ENCODE measurements around the gene ARVCF. TPM values are rescaled to one million over a fixed set of nuclear protein-coding genes. Genes with fewer than 3 reads are reported as not detected.

The ARVCF gene
- total RNA-seq, 3 donors from 2014 or later (not counting 1 experiment from before 2014, with no cell fraction given) = 37.8 to 62.0 (median 38.7) TPM

DNA sequence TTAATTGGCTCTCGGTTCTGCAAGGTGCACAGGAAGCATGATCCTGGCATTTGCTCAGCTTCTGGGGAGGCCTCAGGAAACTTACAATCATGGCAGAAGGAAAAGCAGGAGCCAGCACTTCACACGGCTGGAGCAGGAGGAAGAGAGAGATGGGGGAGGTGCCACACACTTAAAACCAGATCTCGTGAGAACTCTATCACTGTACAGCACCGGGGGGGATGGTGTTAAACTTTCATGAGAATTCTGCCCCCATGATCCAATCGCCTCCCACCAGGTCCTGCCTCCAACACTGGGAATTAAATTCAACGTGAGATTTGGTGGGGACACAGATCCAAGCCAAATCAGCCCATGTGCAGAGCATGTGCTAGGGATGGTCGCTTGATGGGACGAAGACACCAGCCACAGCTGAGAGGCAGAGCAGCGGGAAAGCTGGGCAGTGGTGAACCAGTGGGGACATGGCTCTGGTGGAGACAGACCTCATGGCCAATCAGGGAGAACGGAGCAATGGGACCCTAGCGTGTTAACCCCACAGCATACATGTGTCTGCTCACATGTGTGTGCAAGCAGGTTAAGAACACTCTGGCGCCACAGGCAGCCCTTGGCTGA is 10.5 kb upstream of the ARVCF start:
- intact Hi-C loops (cut with micrococcal nuclease) = no loop called here
- H3K36me3 ChIP-seq (ENCODE audit: control insufficient read depth, insufficient read depth, low read length) = peaks cover 4% of the 10 kb centered on the region
- no peak overlapping the region for H3K4me3 ChIP-seq (ENCODE audit: low read length)
- H3K9me3 ChIP-seq (ENCODE audit: control insufficient read depth, insufficient read depth, low read length) = no peaks in the 10 kb centered on the region
- H3K4me1 Mint-ChIP-seq = peaks cover 37 to 51% of the 10 kb centered on the region in 2 donors
- peak overlapping the region in 1 of 2 donors; percentile 23 for H3K27ac Mint-ChIP-seq
- ATAC-seq (no peak), DNase-seq (no peak)
- H3K27me3 Mint-ChIP-seq (ENCODE audit: low read depth in 2 of 2) = no peaks in the 10 kb centered on the region
- no peak overlapping the region for H3K27ac ChIP-seq (ENCODE audit: low read length)
- 93% methylated on average over 12 of the region's 12 CpGs for WGBS (ENCODE audit: insufficient coverage)
- no peaks in the 10 kb centered on the region for H3K36me3 Mint-ChIP-seq
- H3K27me3 ChIP-seq (ENCODE audit: control insufficient read depth, insufficient read depth, low read length) = no peaks in the 10 kb centered on the region
- H3K4me1 ChIP-seq (ENCODE audit: control insufficient read depth, insufficient read depth, low read length) = peaks cover 22% of the 10 kb centered on the region
- no peaks in the 10 kb centered on the region for H3K9me3 Mint-ChIP-seq
- H3K4me3 Mint-ChIP-seq = no peak overlapping the region
- TF ChIP-seq, protein P1, sequence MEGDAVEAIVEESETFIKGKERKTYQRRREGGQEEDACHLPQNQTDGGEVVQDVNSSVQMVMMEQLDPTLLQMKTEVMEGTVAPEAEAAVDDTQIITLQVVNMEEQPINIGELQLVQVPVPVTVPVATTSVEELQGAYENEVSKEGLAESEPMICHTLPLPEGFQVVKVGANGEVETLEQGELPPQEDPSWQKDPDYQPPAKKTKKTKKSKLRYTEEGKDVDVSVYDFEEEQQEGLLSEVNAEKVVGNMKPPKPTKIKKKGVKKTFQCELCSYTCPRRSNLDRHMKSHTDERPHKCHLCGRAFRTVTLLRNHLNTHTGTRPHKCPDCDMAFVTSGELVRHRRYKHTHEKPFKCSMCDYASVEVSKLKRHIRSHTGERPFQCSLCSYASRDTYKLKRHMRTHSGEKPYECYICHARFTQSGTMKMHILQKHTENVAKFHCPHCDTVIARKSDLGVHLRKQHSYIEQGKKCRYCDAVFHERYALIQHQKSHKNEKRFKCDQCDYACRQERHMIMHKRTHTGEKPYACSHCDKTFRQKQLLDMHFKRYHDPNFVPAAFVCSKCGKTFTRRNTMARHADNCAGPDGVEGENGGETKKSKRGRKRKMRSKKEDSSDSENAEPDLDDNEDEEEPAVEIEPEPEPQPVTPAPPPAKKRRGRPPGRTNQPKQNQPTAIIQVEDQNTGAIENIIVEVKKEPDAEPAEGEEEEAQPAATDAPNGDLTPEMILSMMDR (IDR thresholded peaks at IDR 0.05) = no peak

DNA sequence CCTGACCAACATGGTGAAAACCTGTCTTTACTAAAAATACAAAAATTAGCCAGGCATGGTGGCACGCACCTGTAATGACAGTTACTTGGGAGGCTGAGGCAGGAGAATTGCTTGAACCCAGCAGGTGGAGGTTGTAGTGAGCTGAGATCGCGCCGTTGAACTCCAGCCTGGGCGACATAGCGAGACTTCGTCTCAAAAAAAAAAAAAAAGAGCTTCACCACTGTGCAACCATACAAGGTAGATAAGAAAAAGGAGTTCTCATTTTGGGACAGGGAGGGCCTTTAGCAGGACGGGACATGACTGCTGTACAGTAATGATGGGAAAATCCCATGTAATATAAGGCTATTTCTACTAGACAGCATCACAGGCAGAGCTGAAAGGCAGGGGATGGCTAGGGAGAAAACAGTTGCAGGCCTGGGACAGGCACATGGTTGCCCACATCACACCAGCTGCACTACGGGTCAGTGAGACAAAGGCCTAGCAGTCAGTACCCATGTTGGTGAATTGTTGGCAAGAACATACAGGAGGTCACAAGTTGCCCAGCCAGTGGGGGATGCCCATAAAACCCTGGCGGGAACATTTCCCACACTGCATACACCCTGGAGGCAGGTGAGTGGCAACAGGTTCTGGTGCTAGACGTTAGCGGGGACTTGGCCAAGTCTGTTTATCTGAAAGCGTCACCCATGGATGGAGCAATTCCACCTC is 9.7 kb upstream of the ARVCF start:
- H3K9me3 Mint-ChIP-seq = no peaks in the 10 kb centered on the region
- no peak overlapping the region for H3K4me3 ChIP-seq (ENCODE audit: low read length)
- no peaks in the 10 kb centered on the region for H3K27me3 Mint-ChIP-seq (ENCODE audit: low read depth in 2 of 2)
- TF ChIP-seq, protein P1 (IDR thresholded peaks at IDR 0.05) = no peak
- ATAC-seq = no peak
- H3K36me3 Mint-ChIP-seq = no peaks in the 10 kb centered on the region
- H3K4me1 ChIP-seq (ENCODE audit: control insufficient read depth, insufficient read depth, low read length) = peaks cover 22% of the 10 kb centered on the region
- peak overlapping the region; percentile 7 to 23 for H3K27ac Mint-ChIP-seq
- H3K27ac ChIP-seq (ENCODE audit: low read length) = no peak overlapping the region
- H3K4me1 Mint-ChIP-seq = peaks cover 35 to 51% of the 10 kb centered on the region in 2 donors
- intact Hi-C loops (cut with micrococcal nuclease) = no loop called here
- H3K4me3 Mint-ChIP-seq = no peak overlapping the region
- H3K27me3 ChIP-seq (ENCODE audit: control insufficient read depth, insufficient read depth, low read length) = no peaks in the 10 kb centered on the region
- WGBS (ENCODE audit: insufficient coverage) = 98% methylated on average over 13 of the region's 13 CpGs
- no peak for DNase-seq
- H3K9me3 ChIP-seq (ENCODE audit: control insufficient read depth, insufficient read depth, low read length) = no peaks in the 10 kb centered on the region
- H3K36me3 ChIP-seq (ENCODE audit: control insufficient read depth, insufficient read depth, low read length) = peaks cover 2% of the 10 kb centered on the region

DNA sequence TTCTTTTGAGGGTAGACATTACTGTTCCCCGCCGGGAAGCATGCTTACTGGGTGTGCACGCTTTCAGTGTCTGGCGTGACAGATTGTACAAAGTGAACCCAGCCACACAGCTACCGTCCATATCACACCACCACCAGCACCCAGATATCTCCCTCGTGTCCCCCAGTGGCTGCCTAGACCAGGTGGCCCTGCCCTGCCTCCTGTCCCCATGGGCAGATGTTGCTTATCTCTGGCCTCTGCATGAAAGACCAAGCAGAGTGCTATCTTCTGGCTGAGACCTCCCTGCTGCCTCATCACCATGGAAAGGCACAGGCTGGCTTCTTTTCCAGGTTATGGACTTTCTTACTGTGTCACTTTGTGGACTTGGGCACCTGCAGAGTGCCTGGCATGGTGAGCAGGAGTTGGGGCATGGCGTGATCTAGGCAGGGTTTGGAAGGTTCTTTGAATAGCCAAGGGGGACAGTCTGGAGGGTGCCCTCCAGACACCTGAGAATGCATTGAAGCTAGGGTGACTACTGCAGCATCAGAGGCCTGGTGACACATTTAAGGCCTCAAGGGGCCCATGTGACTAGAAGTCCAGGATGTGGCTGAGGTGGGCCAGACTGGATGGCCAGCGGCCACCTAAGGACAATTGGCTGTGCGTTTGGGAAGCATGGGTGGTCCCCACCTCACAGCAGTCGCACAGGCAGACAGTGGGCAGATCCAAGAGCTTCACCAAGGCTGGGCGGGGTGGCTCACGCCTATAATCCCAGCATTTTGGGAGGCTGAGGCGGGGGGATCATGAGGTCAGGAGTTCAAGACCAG is 9.0 kb upstream of the ARVCF start:
- H3K36me3 ChIP-seq (ENCODE audit: control insufficient read depth, insufficient read depth, low read length) = peaks cover 2% of the 10 kb centered on the region
- H3K4me3 ChIP-seq (ENCODE audit: low read length) = no peak overlapping the region
- H3K27me3 ChIP-seq (ENCODE audit: control insufficient read depth, insufficient read depth, low read length) = no peaks in the 10 kb centered on the region
- ATAC-seq (no peak), DNase-seq (no peak)
- H3K9me3 ChIP-seq (ENCODE audit: control insufficient read depth, insufficient read depth, low read length) = no peaks in the 10 kb centered on the region
- Mint-ChIP-seq H3K27ac (peak overlapping the region in 1 of 2 donors; percentile 7), H3K27me3 (ENCODE audit: low read depth in 2 of 2) (no peaks in the 10 kb centered on the region), H3K4me3 (no peak overlapping the region), H3K4me1 (peaks cover 35 to 53% of the 10 kb centered on the region in 2 donors), H3K9me3 (no peaks in the 10 kb centered on the region), H3K36me3 (no peaks in the 10 kb centered on the region)
- peaks cover 23% of the 10 kb centered on the region for H3K4me1 ChIP-seq (ENCODE audit: control insufficient read depth, insufficient read depth, low read length)
- TF ChIP-seq, protein P1 (IDR thresholded peaks at IDR 0.05) = no peak
- 95% methylated on average over 13 of the region's 13 CpGs for WGBS (ENCODE audit: insufficient coverage)
- intact Hi-C loops (cut with micrococcal nuclease) = no loop called here
- H3K27ac ChIP-seq (ENCODE audit: low read length) = no peak overlapping the region

Measured in natural killer cell (primary cell).